SH-SY5Y (cell line): Measurements from ENCODE around the gene TNKS2.

ENCODE experiments used
- GATA2 ChIP-seq: IDR thresholded peaks from 2 replicates; pipeline ENCODE4 v1.6.1; 2011; ENCODE audit warnings: mild to moderate bottlenecking, low read depth, low read length
- GATA3 ChIP-seq: IDR thresholded peaks from 2 replicates; pipeline ENCODE4 v1.6.1; 2011; ENCODE audit warnings: low read depth, mild to moderate bottlenecking, low read length, moderate library complexity

- no peak for TF ChIP-seq GATA3
- TF ChIP-seq GATA2: no peak
Observed at GRCh38 chr10:91843083-91843482, 44.9 kb downstream of the TNKS2 start.
